Upper lobe of left lung (tissue), 6 donors: ENCODE data around the gene LYST. TPM values are rescaled to one million over a fixed set of nuclear protein-coding genes. Genes with fewer than 3 reads are reported as not detected.
A peak's percentile ranks its signal among the peaks of the same experiment; 100 is the strongest.
"Not testable (repeated sequence)": the region's sequence is repeated elsewhere in the genome, so short reads cannot be mapped to it uniquely, and the experiment has no call there.

Experiments used
- ATAC-seq, 2 donors: fragments of 200-7000 bp; cut with Tn5 transposase; one replicate each; pipeline ENCODE4 v1.9.1; 2022; ENCODE audit warnings: mild to moderate bottlenecking in 2 of 2, moderate library complexity in 2 of 2; ENCODE audit not compliant: low FRiP score in 2 of 2
- DNase-seq, 2 donors: peaks; one replicate each; pipeline ENCODE4 v3.0.0-alpha.2; 2019 to 2020
- H3K27ac ChIP-seq, 4 donors: fragments of 200-600 bp; sonication (generic); one replicate each; pipeline ENCODE4 v1.5.1; 2016 to 2019
- H3K27me3 ChIP-seq, 4 donors: fragments of 200-600 bp; sonication (generic); one replicate each; pipeline ENCODE4 v1.5.1; 2017 to 2019
- H3K36me3 ChIP-seq, 4 donors: fragments of 200-600 bp; sonication (generic); one replicate each; pipeline ENCODE4 v1.5.1; 2016 to 2019
- H3K4me1 ChIP-seq, 4 donors: fragments of 200-600 bp; sonication (generic); one replicate each; pipeline ENCODE4 v1.5.1; 2018 to 2019
- H3K4me3 ChIP-seq, 4 donors: fragments of 200-600 bp; sonication (generic); one replicate each; pipeline ENCODE4 v1.5.1; 2017 to 2019; ENCODE audit warnings: mild to moderate bottlenecking in 2 of 4, moderate library complexity in 1 of 4
- H3K9me3 ChIP-seq, 4 donors: fragments of 200-600 bp; sonication (generic); one replicate each; pipeline ENCODE4 v1.5.1; 2018 to 2019
- CTCF ChIP-seq, 6 experiments: fragments of 450-650 bp in 4 of 6; fragments of 200-600 bp in 2 of 6; sonication (generic) in 2 of 6; IDR thresholded peaks; one replicate each; pipeline ENCODE4 v1.5.1; 2016 to 2019; ENCODE audit warnings: antibody characterized with exemption in 6 of 6
- EP300 ChIP-seq, 4 donors: sonication (generic); formaldehyde crosslinking; IDR thresholded peaks; one replicate each; pipeline ENCODE4 v1.5.1; 2017; ENCODE audit warnings: antibody characterized with exemption in 4 of 4, control low read depth in 2 of 4
- POLR2A ChIP-seq, 4 donors: fragments of 450-650 bp; IDR thresholded peaks; one replicate each; pipeline ENCODE4 v1.5.1; 2016 to 2017; ENCODE audit warnings: antibody characterized with exemption in 4 of 4, mild to moderate bottlenecking in 2 of 4
- POLR2AphosphoS5 ChIP-seq, 2 donors: sonication (generic); formaldehyde crosslinking; IDR thresholded peaks; one replicate each; pipeline ENCODE4 v1.5.1; 2017; ENCODE audit warnings: antibody characterized with exemption in 2 of 2
- WGBS, 2 donors: methylation state at CpG; one replicate each; pipeline ENCODE4 v1.1.5; 2017 to 2018; 5-methylcytosine and 5-hydroxymethylcytosine counted together
- total RNA-seq, 6 donors: library from RNA; depleted of rRNA in 4 of 6; stranded (reverse); fragments of >200 nt in 4 of 6; gene quantifications; one replicate each; pipeline versions ENCODE4 v1.1.0 to v1.2.1, GENCODE V29; 2016 to 2021
- donor health status: DM: no; HTN: no; CAD: no; lungs with moderate emphysema.
- donor health status: DM: no; HTN: yes; CAD: no; lungs with severe emphysema.

Gene LYST
- total RNA-seq, 6 donors from 2014 or later: 34.0 to 87.0 (median 54.0) TPM

- DNase-seq (no peak), ATAC-seq (no peak)
- TF ChIP-seq POLR2AphosphoS5 (IDR thresholded peaks at IDR 0.05) (no peak), CTCF (IDR thresholded peaks at IDR 0.05) (no peak), POLR2A (IDR thresholded peaks at IDR 0.05) (no peak), EP300 (IDR thresholded peaks at IDR 0.05) (no peak)
- Histone ChIP-seq H3K27ac (no peak overlapping the region), H3K36me3 (no peaks in the 10 kb centered on the region), H3K9me3 (no peaks in the 10 kb centered on the region), H3K4me3 (no peak overlapping the region), H3K4me1 (peaks cover 3 to 31% (median 16%) of the 10 kb centered on the region in 4 donors), H3K27me3 (no peaks in the 10 kb centered on the region)
- 61 to 71% methylated on average over 1 of the region's 1 CpG for WGBS, 2 donors
These were observed 10.8 kb downstream of the LYST start for GRCh38 chr1:235855811-235856429.

- H3K9me3 ChIP-seq: no peaks in the 10 kb centered on the region
- H3K27me3 ChIP-seq: no peaks in the 10 kb centered on the region
- ATAC-seq: no peak
- H3K4me1 ChIP-seq: peaks cover 3 to 28% (median 15%) of the 10 kb centered on the region in 4 donors
- H3K4me3 ChIP-seq: no peak overlapping the region
- no peak for TF ChIP-seq POLR2AphosphoS5 (IDR thresholded peaks at IDR 0.05)
- no peak for TF ChIP-seq POLR2A (IDR thresholded peaks at IDR 0.05)
- no peak for TF ChIP-seq CTCF (IDR thresholded peaks at IDR 0.05)
- TF ChIP-seq EP300 (IDR thresholded peaks at IDR 0.05): no peak
- H3K27ac ChIP-seq: no peak overlapping the region
- DNase-seq: no peak
- no peaks in the 10 kb centered on the region for H3K36me3 ChIP-seq
- 84 to 96% methylated on average over 3 of the region's 3 CpGs for WGBS, 2 donors
These were observed 12.4 kb downstream of the LYST start for GRCh38 chr1:235854347-235854746.

GRCh38 chr1:235853653-235854052, 13.1 kb downstream of the LYST start:
- Histone ChIP-seq H3K27ac (no peak overlapping the region), H3K4me1 (peaks cover 3 to 27% (median 18%) of the 10 kb centered on the region in 4 donors), H3K27me3 (no peaks in the 10 kb centered on the region), H3K9me3 (no peaks in the 10 kb centered on the region), H3K4me3 (no peak overlapping the region), H3K36me3 (no peaks in the 10 kb centered on the region)
- DNase-seq (no peak), ATAC-seq (no peak)
- TF ChIP-seq POLR2A (IDR thresholded peaks at IDR 0.05): no peak
- TF ChIP-seq CTCF (IDR thresholded peaks at IDR 0.05): no peak
- no peak for TF ChIP-seq EP300 (IDR thresholded peaks at IDR 0.05)
- no peak for TF ChIP-seq POLR2AphosphoS5 (IDR thresholded peaks at IDR 0.05)
- WGBS, 2 donors: 78 to 80% methylated on average over 7 of the region's 7 CpGs

- Histone ChIP-seq H3K27ac (no peak overlapping the region), H3K4me1 (peaks cover 3 to 21% (median 16%) of the 10 kb centered on the region in 4 donors), H3K36me3 (no peaks in the 10 kb centered on the region), H3K4me3 (no peak overlapping the region), H3K9me3 (no peaks in the 10 kb centered on the region), H3K27me3 (no peaks in the 10 kb centered on the region)
- TF ChIP-seq CTCF (IDR thresholded peaks at IDR 0.05) (no peak), POLR2AphosphoS5 (IDR thresholded peaks at IDR 0.05) (no peak), EP300 (IDR thresholded peaks at IDR 0.05) (no peak), POLR2A (IDR thresholded peaks at IDR 0.05) (no peak)
- ATAC-seq: no peak
- WGBS, 2 donors: 46 to 51% methylated on average over 3 of the region's 3 CpGs
- no peak for DNase-seq
These were observed 13.8 kb downstream of the LYST start for GRCh38 chr1:235852887-235853286.

- TF ChIP-seq POLR2AphosphoS5 (IDR thresholded peaks at IDR 0.05): no peak
- no peak for TF ChIP-seq POLR2A (IDR thresholded peaks at IDR 0.05)
- no peak for TF ChIP-seq EP300 (IDR thresholded peaks at IDR 0.05)
- no peak for TF ChIP-seq CTCF (IDR thresholded peaks at IDR 0.05)
- no peak overlapping the region for H3K27ac ChIP-seq
- H3K36me3 ChIP-seq: no peaks in the 10 kb centered on the region
- H3K9me3 ChIP-seq: no peaks in the 10 kb centered on the region
- WGBS, 2 donors: 72 to 88% methylated on average over 3 of the region's 3 CpGs
- H3K27me3 ChIP-seq: no peaks in the 10 kb centered on the region
- ATAC-seq (no peak), DNase-seq (no peak)
- H3K4me3 ChIP-seq: no peak overlapping the region
- H3K4me1 ChIP-seq: peaks cover 3 to 21% (median 16%) of the 10 kb centered on the region in 4 donors
These were observed 14.8 kb downstream of the LYST start for GRCh38 chr1:235851939-235852338.

- H3K36me3 ChIP-seq, H3K27ac ChIP-seq, DNase-seq, H3K4me3 ChIP-seq, ATAC-seq, H3K9me3 ChIP-seq, H3K27me3 ChIP-seq: not testable (repeated sequence)
- peaks cover 0 to 34% (median 17%) of the 10 kb centered on the region in 4 donors for H3K4me1 ChIP-seq
- 89 to 92% methylated on average over 3 of the region's 3 CpGs for WGBS, 2 donors
These were observed 18.5 kb downstream of the LYST start for GRCh38 chr1:235848251-235848650.

GRCh38 chr1:235845656-235846107, 21.0 kb downstream of the LYST start:
- WGBS, 2 donors: 68 to 80% methylated on average over 5 of the region's 5 CpGs
- not testable (repeated sequence) for H3K36me3 ChIP-seq, ATAC-seq, DNase-seq, H3K9me3 ChIP-seq, H3K27me3 ChIP-seq, H3K4me3 ChIP-seq
- peak overlapping the region in 1 of 4 donors; percentile 6 for H3K27ac ChIP-seq
- peaks cover 5 to 35% (median 21%) of the 10 kb centered on the region in 4 donors for H3K4me1 ChIP-seq
